8988T (cell line): ENCODE results near the gene LAMP1.
"Not testable (repeated sequence)": the region's sequence is repeated elsewhere in the genome, so short reads cannot be mapped to it uniquely, and the experiment has no call there.

Source experiments
- DNase-seq: peaks from one replicate; pipeline ENCODE4 v3.0.0; 2011

Gene LAMP1

GRCh38 chr13:113296823-113297369, at the start of gene LAMP1:
Gene LAMP1 (plus strand): TSS chr13:113297239. CDS start chr13:113297435, 196 bp downstream.
- DNase-seq: peak; percentile 99

- no peak for DNase-seq
Observed at GRCh38 chr13:113252516-113253095, 44.4 kb upstream of the LAMP1 start.

- not testable (repeated sequence) for DNase-seq
Observed at GRCh38 chr13:113257908-113258307, 39.1 kb upstream of the LAMP1 start.

GRCh38 chr13:113258321-113259054, 38.6 kb upstream of the LAMP1 start:
- no peak for DNase-seq

GRCh38 chr13:113260996-113261395, 36.0 kb upstream of the LAMP1 start:
- no peak for DNase-seq

GRCh38 chr13:113263016-113263415, 34.0 kb upstream of the LAMP1 start:
- DNase-seq: not testable (repeated sequence)

GRCh38 chr13:113267642-113268405, 29.2 kb upstream of the LAMP1 start:
- no peak for DNase-seq

GRCh38 chr13:113272031-113272430, 25.0 kb upstream of the LAMP1 start:
- DNase-seq: no peak

- no peak for DNase-seq
Observed at GRCh38 chr13:113272701-113273181, 24.3 kb upstream of the LAMP1 start.

GRCh38 chr13:113273321-113273720, 23.7 kb upstream of the LAMP1 start:
- DNase-seq: no peak

GRCh38 chr13:113273851-113274590, 23.0 kb upstream of the LAMP1 start:
- DNase-seq: no peak

GRCh38 chr13:113274721-113275120, 22.3 kb upstream of the LAMP1 start:
- DNase-seq: no peak

GRCh38 chr13:113275387-113275786, 21.7 kb upstream of the LAMP1 start:
- DNase-seq: no peak

- DNase-seq: no peak
Observed at GRCh38 chr13:113280126-113280525, 16.9 kb upstream of the LAMP1 start.

- DNase-seq: no peak
Observed at GRCh38 chr13:113283904-113284303, 13.1 kb upstream of the LAMP1 start.

- DNase-seq: no peak
Observed at GRCh38 chr13:113288880-113289279, 8.2 kb upstream of the LAMP1 start.

GRCh38 chr13:113291129-113291528, 5.9 kb upstream of the LAMP1 start:
- no peak for DNase-seq

GRCh38 chr13:113292021-113292862, 4.8 kb upstream of the LAMP1 start:
- peak; percentile 46 for DNase-seq

GRCh38 chr13:113293686-113294085, 3.4 kb upstream of the LAMP1 start:
- no peak for DNase-seq

- DNase-seq: no peak
Observed at GRCh38 chr13:113295776-113296175, 1.3 kb upstream of the LAMP1 start.

- DNase-seq: no peak
Observed at GRCh38 chr13:113297370-113298042, 467 bp downstream of the LAMP1 start.
